Measurements from ENCODE around the gene CYTH4. TPM values are rescaled to one million over a fixed set of nuclear protein-coding genes. Genes with fewer than 3 reads are reported as not detected.

CYTH4 gene
- total RNA-seq, 1 experiment from 2014 or later: 0.15 TPM

DNA sequence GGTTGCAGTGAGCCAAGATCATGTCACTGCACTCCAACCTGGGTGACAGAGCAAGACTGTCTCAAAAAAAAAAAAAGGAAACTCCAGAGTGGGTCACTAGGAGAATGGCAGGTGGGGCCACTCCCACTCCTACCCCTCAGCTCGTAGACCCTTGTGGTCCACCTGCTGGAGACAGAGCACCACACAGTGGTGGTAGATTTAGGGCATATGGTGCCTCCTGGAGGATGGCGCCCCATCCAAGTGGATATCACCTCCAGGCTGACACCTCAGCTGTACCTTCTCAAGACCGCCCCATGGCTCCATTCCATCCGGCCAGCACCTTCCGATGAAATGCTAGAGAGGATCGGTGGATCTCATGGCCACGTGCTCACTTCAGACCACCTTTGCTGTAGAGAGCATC, 6.2 kb downstream of the CYTH4 start (continued):
- TF ChIP-seq, protein P1, sequence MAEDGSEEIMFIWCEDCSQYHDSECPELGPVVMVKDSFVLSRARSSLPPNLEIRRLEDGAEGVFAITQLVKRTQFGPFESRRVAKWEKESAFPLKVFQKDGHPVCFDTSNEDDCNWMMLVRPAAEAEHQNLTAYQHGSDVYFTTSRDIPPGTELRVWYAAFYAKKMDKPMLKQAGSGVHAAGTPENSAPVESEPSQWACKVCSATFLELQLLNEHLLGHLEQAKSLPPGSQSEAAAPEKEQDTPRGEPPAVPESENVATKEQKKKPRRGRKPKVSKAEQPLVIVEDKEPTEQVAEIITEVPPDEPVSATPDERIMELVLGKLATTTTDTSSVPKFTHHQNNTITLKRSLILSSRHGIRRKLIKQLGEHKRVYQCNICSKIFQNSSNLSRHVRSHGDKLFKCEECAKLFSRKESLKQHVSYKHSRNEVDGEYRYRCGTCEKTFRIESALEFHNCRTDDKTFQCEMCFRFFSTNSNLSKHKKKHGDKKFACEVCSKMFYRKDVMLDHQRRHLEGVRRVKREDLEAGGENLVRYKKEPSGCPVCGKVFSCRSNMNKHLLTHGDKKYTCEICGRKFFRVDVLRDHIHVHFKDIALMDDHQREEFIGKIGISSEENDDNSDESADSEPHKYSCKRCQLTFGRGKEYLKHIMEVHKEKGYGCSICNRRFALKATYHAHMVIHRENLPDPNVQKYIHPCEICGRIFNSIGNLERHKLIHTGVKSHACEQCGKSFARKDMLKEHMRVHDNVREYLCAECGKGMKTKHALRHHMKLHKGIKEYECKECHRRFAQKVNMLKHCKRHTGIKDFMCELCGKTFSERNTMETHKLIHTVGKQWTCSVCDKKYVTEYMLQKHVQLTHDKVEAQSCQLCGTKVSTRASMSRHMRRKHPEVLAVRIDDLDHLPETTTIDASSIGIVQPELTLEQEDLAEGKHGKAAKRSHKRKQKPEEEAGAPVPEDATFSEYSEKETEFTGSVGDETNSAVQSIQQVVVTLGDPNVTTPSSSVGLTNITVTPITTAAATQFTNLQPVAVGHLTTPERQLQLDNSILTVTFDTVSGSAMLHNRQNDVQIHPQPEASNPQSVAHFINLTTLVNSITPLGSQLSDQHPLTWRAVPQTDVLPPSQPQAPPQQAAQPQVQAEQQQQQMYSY (CRISPR knock-in tag; IDR thresholded peaks at IDR 0.05): no peak
- TF ChIP-seq MYBL2 (CRISPR knock-in tag; IDR thresholded peaks at IDR 0.05) (no peak), ZNF138 (CRISPR knock-in tag; conservative IDR thresholded peaks at IDR 0.05) (no peak), MXD4 (CRISPR knock-in tag; IDR thresholded peaks at IDR 0.05; ENCODE audit: borderline replicate concordance) (no peak), IRF2 (CRISPR knock-in tag; IDR thresholded peaks at IDR 0.05; ENCODE audit: borderline replicate concordance, low read depth) (no peak)
- TF ChIP-seq, protein P2, sequence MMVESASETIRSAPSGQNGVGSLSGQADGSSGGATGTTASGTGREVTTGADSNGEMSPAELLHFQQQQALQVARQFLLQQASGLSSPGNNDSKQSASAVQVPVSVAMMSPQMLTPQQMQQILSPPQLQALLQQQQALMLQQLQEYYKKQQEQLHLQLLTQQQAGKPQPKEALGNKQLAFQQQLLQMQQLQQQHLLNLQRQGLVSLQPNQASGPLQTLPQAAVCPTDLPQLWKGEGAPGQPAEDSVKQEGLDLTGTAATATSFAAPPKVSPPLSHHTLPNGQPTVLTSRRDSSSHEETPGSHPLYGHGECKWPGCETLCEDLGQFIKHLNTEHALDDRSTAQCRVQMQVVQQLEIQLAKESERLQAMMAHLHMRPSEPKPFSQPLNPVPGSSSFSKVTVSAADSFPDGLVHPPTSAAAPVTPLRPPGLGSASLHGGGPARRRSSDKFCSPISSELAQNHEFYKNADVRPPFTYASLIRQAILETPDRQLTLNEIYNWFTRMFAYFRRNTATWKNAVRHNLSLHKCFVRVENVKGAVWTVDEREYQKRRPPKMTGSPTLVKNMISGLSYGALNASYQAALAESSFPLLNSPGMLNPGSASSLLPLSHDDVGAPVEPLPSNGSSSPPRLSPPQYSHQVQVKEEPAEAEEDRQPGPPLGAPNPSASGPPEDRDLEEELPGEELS (CRISPR knock-in tag; IDR thresholded peaks at IDR 0.05): no peak
- TF ChIP-seq, protein P3, sequence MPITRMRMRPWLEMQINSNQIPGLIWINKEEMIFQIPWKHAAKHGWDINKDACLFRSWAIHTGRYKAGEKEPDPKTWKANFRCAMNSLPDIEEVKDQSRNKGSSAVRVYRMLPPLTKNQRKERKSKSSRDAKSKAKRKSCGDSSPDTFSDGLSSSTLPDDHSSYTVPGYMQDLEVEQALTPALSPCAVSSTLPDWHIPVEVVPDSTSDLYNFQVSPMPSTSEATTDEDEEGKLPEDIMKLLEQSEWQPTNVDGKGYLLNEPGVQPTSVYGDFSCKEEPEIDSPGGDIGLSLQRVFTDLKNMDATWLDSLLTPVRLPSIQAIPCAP (CRISPR knock-in tag; IDR thresholded peaks at IDR 0.05): no peak

DNA sequence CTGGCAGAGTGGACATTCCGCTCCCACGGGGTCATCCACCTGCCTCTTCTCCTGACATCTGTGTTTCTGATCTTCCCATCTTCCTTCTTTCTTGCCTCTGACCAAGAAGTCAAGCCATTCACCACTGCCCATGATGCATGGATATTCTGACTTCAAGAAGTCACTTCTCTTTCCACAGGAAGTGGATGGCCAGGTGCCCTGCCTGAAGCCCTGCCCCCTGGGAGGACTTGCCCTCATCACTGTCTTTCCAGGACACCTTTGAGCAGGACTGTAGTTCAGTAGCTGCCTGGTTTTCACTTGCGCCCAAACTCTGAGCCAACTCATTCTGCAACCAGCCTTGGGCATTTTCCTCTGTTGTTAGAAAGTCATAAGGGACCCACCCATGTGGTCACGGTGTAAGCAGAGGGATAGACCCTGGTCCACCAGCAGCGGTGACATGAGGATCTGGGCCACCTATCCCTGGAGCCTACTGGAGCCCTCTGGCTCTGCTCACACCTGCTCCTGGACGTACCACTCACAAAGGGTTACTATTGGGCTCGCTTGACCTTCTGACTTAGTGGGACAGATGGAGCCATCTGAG, 6.9 kb downstream of the CYTH4 start:
- H3K4me3 Mint-ChIP-seq: no peak overlapping the region
- DNase-seq (ENCODE audit: low spot score): no peak
- ChIA-PET POLR2A (no interaction called here), CTCF (interaction anchor here (1.1 to 1.8 kb wide), 2 partner anchors 30 to 90 kb away, joined by 4 to 5 read pairs; no protein-coding TSS in a partner anchor)
- ATAC-seq: no peak
- no peak overlapping the region for H3K27ac Mint-ChIP-seq
- TF ChIP-seq, protein P4, sequence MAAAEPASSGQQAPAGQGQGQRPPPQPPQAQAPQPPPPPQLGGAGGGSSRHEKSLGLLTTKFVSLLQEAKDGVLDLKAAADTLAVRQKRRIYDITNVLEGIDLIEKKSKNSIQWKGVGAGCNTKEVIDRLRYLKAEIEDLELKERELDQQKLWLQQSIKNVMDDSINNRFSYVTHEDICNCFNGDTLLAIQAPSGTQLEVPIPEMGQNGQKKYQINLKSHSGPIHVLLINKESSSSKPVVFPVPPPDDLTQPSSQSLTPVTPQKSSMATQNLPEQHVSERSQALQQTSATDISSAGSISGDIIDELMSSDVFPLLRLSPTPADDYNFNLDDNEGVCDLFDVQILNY (CRISPR knock-in tag; IDR thresholded peaks at IDR 0.05): no peak
- no peak for TF ChIP-seq KAT7 (CRISPR knock-in tag; IDR thresholded peaks at IDR 0.05; ENCODE audit: borderline replicate concordance)
- H3K27me3 Mint-ChIP-seq (ENCODE audit: low read depth): no peaks in the 10 kb centered on the region
- no peaks in the 10 kb centered on the region for H3K36me3 Mint-ChIP-seq
- peaks cover 8% of the 10 kb centered on the region for H3K4me1 Mint-ChIP-seq
- H3K9me3 Mint-ChIP-seq: peaks cover 13% of the 10 kb centered on the region

DNA sequence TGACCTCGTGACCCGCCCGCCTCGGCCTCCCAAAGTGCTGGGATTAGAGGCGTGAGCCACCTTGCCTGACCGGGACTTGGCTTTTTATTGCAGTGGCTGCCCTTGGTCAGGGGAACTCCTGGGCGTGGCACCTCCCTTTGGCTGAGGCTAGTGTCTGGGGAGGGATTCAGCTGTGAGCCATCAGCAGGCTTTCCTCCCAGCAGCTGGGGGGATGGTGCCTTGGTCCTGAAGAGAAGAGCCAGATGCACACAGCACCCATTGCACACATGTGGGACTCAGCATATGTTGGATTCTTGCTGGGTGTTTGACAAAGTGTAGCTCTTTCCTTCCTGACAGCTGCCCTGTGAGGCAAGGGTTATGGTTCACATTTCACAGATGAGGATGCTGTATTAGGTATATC, 8.4 kb downstream of the CYTH4 start:
- Mint-ChIP-seq H3K4me3 (no peak overlapping the region), H3K27ac (no peak overlapping the region), H3K9me3 (peaks cover 13% of the 10 kb centered on the region), H3K27me3 (ENCODE audit: low read depth) (no peaks in the 10 kb centered on the region), H3K4me1 (peaks cover 5% of the 10 kb centered on the region), H3K36me3 (no peaks in the 10 kb centered on the region)
- no peak for ATAC-seq
- no peak for DNase-seq (ENCODE audit: low spot score)
- POLR2A ChIA-PET: no interaction called here
- CTCF ChIA-PET: interaction anchor here (0.7 kb wide), 1 partner anchor 181 kb away, joined by 3 read pairs; no protein-coding TSS in a partner anchor
- TF ChIP-seq, protein P5, sequence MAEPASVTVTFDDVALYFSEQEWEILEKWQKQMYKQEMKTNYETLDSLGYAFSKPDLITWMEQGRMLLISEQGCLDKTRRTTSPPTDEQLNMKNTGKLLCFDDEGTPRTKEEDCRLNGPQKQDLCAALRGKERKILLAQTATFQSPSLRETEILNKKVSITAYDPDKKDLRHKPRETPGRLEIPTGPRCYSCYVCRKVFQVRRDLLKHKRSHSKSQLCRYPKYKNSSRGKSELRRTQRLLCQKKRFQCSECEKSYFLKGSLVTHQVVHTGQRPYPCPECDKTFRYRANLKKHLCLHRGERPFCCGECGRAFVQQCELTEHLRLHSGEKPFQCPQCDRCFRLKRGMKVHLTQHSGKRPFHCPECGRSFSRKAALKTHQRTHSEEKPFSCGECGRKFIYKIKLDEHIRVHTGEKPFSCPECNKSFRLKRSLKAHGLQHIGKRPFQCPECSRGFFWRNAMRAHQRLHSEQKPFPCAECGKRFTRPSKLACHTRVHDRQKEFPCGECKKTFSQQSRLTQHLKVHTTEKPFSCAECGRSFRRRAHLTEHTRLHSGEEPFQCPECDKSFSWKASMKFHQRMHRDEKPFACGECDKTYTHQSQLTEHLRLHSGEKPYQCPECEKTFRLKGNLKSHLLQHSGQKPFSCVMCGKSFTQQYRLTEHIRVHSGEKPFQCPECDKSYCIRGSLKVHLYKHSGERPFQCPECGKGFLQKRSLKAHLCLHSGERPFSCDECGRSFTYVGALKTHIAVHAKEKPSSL (CRISPR knock-in tag; conservative IDR thresholded peaks at IDR 0.05): no peak
- no peak for TF ChIP-seq GTF2I (CRISPR knock-in tag; conservative IDR thresholded peaks at IDR 0.05)
- TF ChIP-seq, protein P6, sequence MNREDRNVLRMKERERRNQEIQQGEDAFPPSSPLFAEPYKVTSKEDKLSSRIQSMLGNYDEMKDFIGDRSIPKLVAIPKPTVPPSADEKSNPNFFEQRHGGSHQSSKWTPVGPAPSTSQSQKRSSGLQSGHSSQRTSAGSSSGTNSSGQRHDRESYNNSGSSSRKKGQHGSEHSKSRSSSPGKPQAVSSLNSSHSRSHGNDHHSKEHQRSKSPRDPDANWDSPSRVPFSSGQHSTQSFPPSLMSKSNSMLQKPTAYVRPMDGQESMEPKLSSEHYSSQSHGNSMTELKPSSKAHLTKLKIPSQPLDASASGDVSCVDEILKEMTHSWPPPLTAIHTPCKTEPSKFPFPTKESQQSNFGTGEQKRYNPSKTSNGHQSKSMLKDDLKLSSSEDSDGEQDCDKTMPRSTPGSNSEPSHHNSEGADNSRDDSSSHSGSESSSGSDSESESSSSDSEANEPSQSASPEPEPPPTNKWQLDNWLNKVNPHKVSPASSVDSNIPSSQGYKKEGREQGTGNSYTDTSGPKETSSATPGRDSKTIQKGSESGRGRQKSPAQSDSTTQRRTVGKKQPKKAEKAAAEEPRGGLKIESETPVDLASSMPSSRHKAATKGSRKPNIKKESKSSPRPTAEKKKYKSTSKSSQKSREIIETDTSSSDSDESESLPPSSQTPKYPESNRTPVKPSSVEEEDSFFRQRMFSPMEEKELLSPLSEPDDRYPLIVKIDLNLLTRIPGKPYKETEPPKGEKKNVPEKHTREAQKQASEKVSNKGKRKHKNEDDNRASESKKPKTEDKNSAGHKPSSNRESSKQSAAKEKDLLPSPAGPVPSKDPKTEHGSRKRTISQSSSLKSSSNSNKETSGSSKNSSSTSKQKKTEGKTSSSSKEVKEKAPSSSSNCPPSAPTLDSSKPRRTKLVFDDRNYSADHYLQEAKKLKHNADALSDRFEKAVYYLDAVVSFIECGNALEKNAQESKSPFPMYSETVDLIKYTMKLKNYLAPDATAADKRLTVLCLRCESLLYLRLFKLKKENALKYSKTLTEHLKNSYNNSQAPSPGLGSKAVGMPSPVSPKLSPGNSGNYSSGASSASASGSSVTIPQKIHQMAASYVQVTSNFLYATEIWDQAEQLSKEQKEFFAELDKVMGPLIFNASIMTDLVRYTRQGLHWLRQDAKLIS (CRISPR knock-in tag; IDR thresholded peaks at IDR 0.05; ENCODE audit: borderline replicate concordance): no peak
- TF ChIP-seq, protein P7, sequence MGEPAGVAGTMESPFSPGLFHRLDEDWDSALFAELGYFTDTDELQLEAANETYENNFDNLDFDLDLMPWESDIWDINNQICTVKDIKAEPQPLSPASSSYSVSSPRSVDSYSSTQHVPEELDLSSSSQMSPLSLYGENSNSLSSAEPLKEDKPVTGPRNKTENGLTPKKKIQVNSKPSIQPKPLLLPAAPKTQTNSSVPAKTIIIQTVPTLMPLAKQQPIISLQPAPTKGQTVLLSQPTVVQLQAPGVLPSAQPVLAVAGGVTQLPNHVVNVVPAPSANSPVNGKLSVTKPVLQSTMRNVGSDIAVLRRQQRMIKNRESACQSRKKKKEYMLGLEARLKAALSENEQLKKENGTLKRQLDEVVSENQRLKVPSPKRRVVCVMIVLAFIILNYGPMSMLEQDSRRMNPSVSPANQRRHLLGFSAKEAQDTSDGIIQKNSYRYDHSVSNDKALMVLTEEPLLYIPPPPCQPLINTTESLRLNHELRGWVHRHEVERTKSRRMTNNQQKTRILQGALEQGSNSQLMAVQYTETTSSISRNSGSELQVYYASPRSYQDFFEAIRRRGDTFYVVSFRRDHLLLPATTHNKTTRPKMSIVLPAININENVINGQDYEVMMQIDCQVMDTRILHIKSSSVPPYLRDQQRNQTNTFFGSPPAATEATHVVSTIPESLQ (CRISPR knock-in tag; IDR thresholded peaks at IDR 0.05): no peak
- TF ChIP-seq, protein P8, sequence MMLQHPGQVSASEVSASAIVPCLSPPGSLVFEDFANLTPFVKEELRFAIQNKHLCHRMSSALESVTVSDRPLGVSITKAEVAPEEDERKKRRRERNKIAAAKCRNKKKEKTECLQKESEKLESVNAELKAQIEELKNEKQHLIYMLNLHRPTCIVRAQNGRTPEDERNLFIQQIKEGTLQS (CRISPR knock-in tag; conservative IDR thresholded peaks at IDR 0.05): no peak
